22Rv1 (cell line): ENCODE measurements around the gene RPS28.

Experiments
- ZFX ChIP-seq: fragments of 450-650 bp; IDR thresholded peaks from 2 replicates; pipeline ENCODE4 v1.6.1; 2017; ENCODE audit warnings: antibody characterized with exemption, borderline replicate concordance
- TF ChIP-seq, protein P1 (sequence below): fragments of 450-650 bp; IDR thresholded peaks from 2 replicates; pipeline ENCODE4 v1.5.1; 2017; ENCODE audit warnings: mild to moderate bottlenecking

DNA sequence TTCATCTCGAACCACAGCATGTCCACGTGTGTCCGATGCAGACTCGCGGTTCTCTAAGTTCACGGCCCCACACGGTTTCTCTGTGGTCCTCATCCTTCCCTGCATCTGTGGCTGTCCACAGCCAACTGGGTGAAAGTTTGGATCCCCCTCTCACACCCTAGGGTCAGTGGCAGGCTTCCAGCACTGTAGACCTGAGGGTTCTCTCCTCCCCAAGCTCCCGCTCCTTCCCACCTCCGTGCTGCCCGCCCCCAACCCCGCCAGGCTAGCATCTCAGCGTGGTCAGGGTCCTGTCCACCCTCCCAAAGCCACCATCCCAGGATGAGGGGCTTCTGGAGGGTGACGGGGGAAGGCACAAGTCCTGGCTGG is 45.6 kb downstream of the RPS28 start:
- TF ChIP-seq, protein P1, sequence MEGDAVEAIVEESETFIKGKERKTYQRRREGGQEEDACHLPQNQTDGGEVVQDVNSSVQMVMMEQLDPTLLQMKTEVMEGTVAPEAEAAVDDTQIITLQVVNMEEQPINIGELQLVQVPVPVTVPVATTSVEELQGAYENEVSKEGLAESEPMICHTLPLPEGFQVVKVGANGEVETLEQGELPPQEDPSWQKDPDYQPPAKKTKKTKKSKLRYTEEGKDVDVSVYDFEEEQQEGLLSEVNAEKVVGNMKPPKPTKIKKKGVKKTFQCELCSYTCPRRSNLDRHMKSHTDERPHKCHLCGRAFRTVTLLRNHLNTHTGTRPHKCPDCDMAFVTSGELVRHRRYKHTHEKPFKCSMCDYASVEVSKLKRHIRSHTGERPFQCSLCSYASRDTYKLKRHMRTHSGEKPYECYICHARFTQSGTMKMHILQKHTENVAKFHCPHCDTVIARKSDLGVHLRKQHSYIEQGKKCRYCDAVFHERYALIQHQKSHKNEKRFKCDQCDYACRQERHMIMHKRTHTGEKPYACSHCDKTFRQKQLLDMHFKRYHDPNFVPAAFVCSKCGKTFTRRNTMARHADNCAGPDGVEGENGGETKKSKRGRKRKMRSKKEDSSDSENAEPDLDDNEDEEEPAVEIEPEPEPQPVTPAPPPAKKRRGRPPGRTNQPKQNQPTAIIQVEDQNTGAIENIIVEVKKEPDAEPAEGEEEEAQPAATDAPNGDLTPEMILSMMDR: no peak
- no peak for TF ChIP-seq ZFX
